ENCODE results near the gene NFIB. TPM values are rescaled to one million over a fixed set of nuclear protein-coding genes. Genes with fewer than 3 reads are reported as not detected.

The NFIB gene
- polyA plus RNA-seq, 1 of the 3 experiments (the other 2 are of a cell fraction): 9.2 TPM

- TF ChIP-seq RAD21 (IDR thresholded peaks at IDR 0.05; ENCODE audit: low read length): no peak
- TF ChIP-seq TCF12 (IDR thresholded peaks at IDR 0.05): peak; percentile 55; the same call in 1 of the 2 replicates
- no peak for TF ChIP-seq YY1 (IDR thresholded peaks at IDR 0.05; ENCODE audit: low read depth)
- TF ChIP-seq GATA2 (CRISPR knock-in tag; IDR thresholded peaks at IDR 0.05): no peak
- no peak for TF ChIP-seq EZH2phosphoT487 (IDR thresholded peaks at IDR 0.05; ENCODE audit: borderline replicate concordance, low read depth)
- TF ChIP-seq SMC3 (IDR thresholded peaks at IDR 0.05; ENCODE audit: low read depth, low read length): no peak
- TF ChIP-seq ZBTB33 (IDR thresholded peaks at IDR 0.05; ENCODE audit: borderline replicate concordance, low read depth): no peak
- 0 out of 4 replicates have a peak, but pooled peaks of 1 of the 2 experiments have one; percentile 32 for TF ChIP-seq EP300 (IDR thresholded peaks at IDR 0.05; ENCODE audit: borderline replicate concordance in 1 of 2, low read depth in 1 of 2, low read length in 1 of 2)
- no peak for TF ChIP-seq GABPA (IDR thresholded peaks at IDR 0.05; ENCODE audit: low read depth)
- no peak for TF ChIP-seq FOXM1 (IDR thresholded peaks at IDR 0.05; ENCODE audit: low read depth)
- no peak; the same call in 1 of the 2 replicates for TF ChIP-seq NFIC (IDR thresholded peaks at IDR 0.05; ENCODE audit: borderline replicate concordance)
- peak; percentile 48 for TF ChIP-seq PBX3 (IDR thresholded peaks at IDR 0.05)
- TF ChIP-seq ELF1 (IDR thresholded peaks at IDR 0.05): no peak
- TF ChIP-seq NRF1 (IDR thresholded peaks at IDR 0.05; ENCODE audit: low read depth, low read length): no peak
- 0 out of 2 replicates have a peak, but pooled peaks have one; percentile 32 for TF ChIP-seq SIN3A (IDR thresholded peaks at IDR 0.05; ENCODE audit: borderline replicate concordance, low read depth, low read length)
- TF ChIP-seq RXRA (IDR thresholded peaks at IDR 0.05; ENCODE audit: borderline replicate concordance, low read depth): no peak
- TF ChIP-seq MXI1 (IDR thresholded peaks at IDR 0.05; ENCODE audit: low read depth, low read length): no peak
- no peak for TF ChIP-seq REST (IDR thresholded peaks at IDR 0.05; ENCODE audit: low read depth, low read length)
- TF ChIP-seq FOSL2 (IDR thresholded peaks at IDR 0.05; ENCODE audit: borderline replicate concordance, low read depth): no peak
These were observed 216.7 kb downstream of the NFIB start (continued) for GRCh38 chr9:14097215-14097614.

Measured in SK-N-SH (cell line).